GM18511 (cell line): ENCODE measurements around the gene IFRD2.
A peak's percentile ranks its signal among the peaks of the same experiment; 100 is the strongest.
"Not testable (repeated sequence)": the region's sequence is repeated elsewhere in the genome, so short reads cannot be mapped to it uniquely, and the experiment has no call there.

ENCODE experiments used
- ATAC-seq: cut with Tn5 transposase; IDR thresholded peaks from one replicate; pipeline ENCODE4 v1.9.1; 2021; ENCODE audit warnings: mild to moderate bottlenecking, moderate library complexity; ENCODE audit not compliant: unreplicated experiment

Gene IFRD2

GRCh38 chr3:50325113-50325480 is 32.9 kb upstream of the IFRD2 start:
- ATAC-seq, result no peak

GRCh38 chr3:50324351-50325112 is 32.3 kb upstream of the IFRD2 start:
- ATAC-seq, result no peak

- no peak for ATAC-seq
Observed at GRCh38 chr3:50323614-50324199, 31.5 kb upstream of the IFRD2 start.

- ATAC-seq, result no peak
Observed at GRCh38 chr3:50323092-50323600, 30.9 kb upstream of the IFRD2 start.

GRCh38 chr3:50322386-50323091 is 30.3 kb upstream of the IFRD2 start, which contains the start of gene HYAL2:
HYAL2 (minus strand) TSS chr3:50322745; CDS start chr3:50320489, 2,256 bp downstream.
- no peak for ATAC-seq

- no peak for ATAC-seq
Observed at GRCh38 chr3:50322115-50322385, 29.8 kb upstream of the IFRD2 start.

- peak; percentile 85 for ATAC-seq
Observed at GRCh38 chr3:50321336-50322114, 29.3 kb upstream of the IFRD2 start.

GRCh38 chr3:50320853-50321335 is 28.7 kb upstream of the IFRD2 start:
- ATAC-seq, result peak; percentile 53

GRCh38 chr3:50319894-50320625 is 27.8 kb upstream of the IFRD2 start:
- no peak for ATAC-seq

- ATAC-seq, result no peak
Observed at GRCh38 chr3:50319181-50319893, 27.1 kb upstream of the IFRD2 start.

- no peak for ATAC-seq
Observed at GRCh38 chr3:50318615-50319014, 26.4 kb upstream of the IFRD2 start.

- ATAC-seq, result no peak
Observed at GRCh38 chr3:50318163-50318562, 25.9 kb upstream of the IFRD2 start.

- ATAC-seq, result no peak
Observed at GRCh38 chr3:50317300-50317699, 25.1 kb upstream of the IFRD2 start.

- ATAC-seq, result no peak
Observed at GRCh38 chr3:50316657-50317242, 24.5 kb upstream of the IFRD2 start.

- no peak for ATAC-seq
Observed at GRCh38 chr3:50314816-50315215, 22.6 kb upstream of the IFRD2 start.

- ATAC-seq, result no peak
Observed at GRCh38 chr3:50314342-50314741, 22.1 kb upstream of the IFRD2 start.

- ATAC-seq, result not testable (repeated sequence)
Observed at GRCh38 chr3:50312041-50312440, 19.8 kb upstream of the IFRD2 start.

GRCh38 chr3:50304601-50305000 is 12.4 kb upstream of the IFRD2 start:
- ATAC-seq, result no peak

- ATAC-seq, result no peak
Observed at GRCh38 chr3:50303013-50303815, 11.0 kb upstream of the IFRD2 start, which contains the start of gene HYAL1. HYAL1 (minus strand) TSS chr3:50303574; CDS start chr3:50302956, 618 bp downstream.
